Suprapubic skin (tissue), 3 donors: ENCODE results near the gene OMD.

ENCODE experiments used
- POLR2A ChIP-seq, 2 donors: fragments of 450-650 bp; IDR thresholded peaks; one replicate each; pipeline ENCODE4 v1.6.1; 2017; ENCODE audit warnings: antibody characterized with exemption in 2 of 2, mild to moderate bottlenecking in 2 of 2, moderate library complexity in 2 of 2
- TF ChIP-seq, protein P1 (sequence below), 2 donors: fragments of 200-600 bp in 1 of 2; fragments of 450-650 bp in 1 of 2; sonication (generic) in 1 of 2; IDR thresholded peaks; one replicate each; pipeline ENCODE4 v1.5.1; 2016 to 2019; ENCODE audit warnings: antibody characterized with exemption in 2 of 2, mild to moderate bottlenecking in 1 of 2, moderate library complexity in 1 of 2

GRCh38 chr9:92408747-92409478, 15.4 kb downstream of the OMD start:
- TF ChIP-seq, protein P1, sequence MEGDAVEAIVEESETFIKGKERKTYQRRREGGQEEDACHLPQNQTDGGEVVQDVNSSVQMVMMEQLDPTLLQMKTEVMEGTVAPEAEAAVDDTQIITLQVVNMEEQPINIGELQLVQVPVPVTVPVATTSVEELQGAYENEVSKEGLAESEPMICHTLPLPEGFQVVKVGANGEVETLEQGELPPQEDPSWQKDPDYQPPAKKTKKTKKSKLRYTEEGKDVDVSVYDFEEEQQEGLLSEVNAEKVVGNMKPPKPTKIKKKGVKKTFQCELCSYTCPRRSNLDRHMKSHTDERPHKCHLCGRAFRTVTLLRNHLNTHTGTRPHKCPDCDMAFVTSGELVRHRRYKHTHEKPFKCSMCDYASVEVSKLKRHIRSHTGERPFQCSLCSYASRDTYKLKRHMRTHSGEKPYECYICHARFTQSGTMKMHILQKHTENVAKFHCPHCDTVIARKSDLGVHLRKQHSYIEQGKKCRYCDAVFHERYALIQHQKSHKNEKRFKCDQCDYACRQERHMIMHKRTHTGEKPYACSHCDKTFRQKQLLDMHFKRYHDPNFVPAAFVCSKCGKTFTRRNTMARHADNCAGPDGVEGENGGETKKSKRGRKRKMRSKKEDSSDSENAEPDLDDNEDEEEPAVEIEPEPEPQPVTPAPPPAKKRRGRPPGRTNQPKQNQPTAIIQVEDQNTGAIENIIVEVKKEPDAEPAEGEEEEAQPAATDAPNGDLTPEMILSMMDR (IDR thresholded peaks at IDR 0.05), result no peak
- no peak for TF ChIP-seq POLR2A (IDR thresholded peaks at IDR 0.05)
